ENCODE data around the gene CCDC3. TPM values are rescaled to one million over a fixed set of nuclear protein-coding genes. Genes with fewer than 3 reads are reported as not detected.
"Not testable (repeated sequence)": the region's sequence is repeated elsewhere in the genome, so short reads cannot be mapped to it uniquely, and the experiment has no call there.

CCDC3 gene
- total RNA-seq, 2 experiments from 2014 or later, result 0.14 TPM; not detected in 1

DNA sequence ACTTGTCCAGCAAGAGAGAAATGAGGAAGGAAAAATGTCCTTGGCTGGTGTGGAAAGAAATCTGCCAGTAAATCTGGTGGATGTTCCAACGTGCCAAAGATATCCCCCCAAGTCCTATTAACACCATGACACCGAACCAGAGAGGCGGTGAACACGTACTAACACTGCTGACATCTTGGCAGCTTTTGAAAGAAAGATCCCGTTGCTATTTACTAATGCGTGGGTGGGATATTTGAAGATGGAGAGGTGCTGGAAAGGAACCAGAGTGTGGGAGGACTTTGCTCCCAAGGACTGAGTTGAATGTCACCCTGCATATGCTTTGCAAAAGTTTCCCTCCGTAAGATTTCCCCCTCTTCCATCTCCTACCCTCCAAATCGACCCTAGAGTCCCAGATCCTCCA lies 7.9 kb downstream of the CCDC3 start:
- CTCF ChIA-PET, result no interaction called here
- intact Hi-C loops (cut with micrococcal nuclease), result no loop called here
- no peaks in the 10 kb centered on the region for H3K9me3 Mint-ChIP-seq
- no peak overlapping the region for H3K27ac Mint-ChIP-seq
- no peak overlapping the region for H3K4me3 Mint-ChIP-seq
- no peaks in the 10 kb centered on the region for H3K36me3 Mint-ChIP-seq (ENCODE audit: low read depth)
- H3K27me3 Mint-ChIP-seq (ENCODE audit: low read depth), result peaks cover 14% of the 10 kb centered on the region
- H3K4me1 Mint-ChIP-seq (ENCODE audit: low read depth), result no peaks in the 10 kb centered on the region
- no peak for DNase-seq

- peaks cover 7% of the 10 kb centered on the region for H3K9me3 Mint-ChIP-seq
- H3K36me3 Mint-ChIP-seq (ENCODE audit: low read depth), result no peaks in the 10 kb centered on the region
- H3K27ac Mint-ChIP-seq, result no peak overlapping the region
- H3K4me1 Mint-ChIP-seq (ENCODE audit: low read depth), result no peaks in the 10 kb centered on the region
- CTCF ChIA-PET, result interaction anchor here (0.8 kb wide), 1 partner anchor 14 kb away, joined by 4 read pairs; no protein-coding TSS in a partner anchor
- intact Hi-C loops (cut with micrococcal nuclease), result no loop called here
- H3K27me3 Mint-ChIP-seq (ENCODE audit: low read depth), result no peaks in the 10 kb centered on the region
- H3K4me3 Mint-ChIP-seq, result no peak overlapping the region
- DNase-seq, result no peak
Measured at GRCh38 chr10:12985347-12985746, 16.2 kb downstream of the CCDC3 start.

DNA sequence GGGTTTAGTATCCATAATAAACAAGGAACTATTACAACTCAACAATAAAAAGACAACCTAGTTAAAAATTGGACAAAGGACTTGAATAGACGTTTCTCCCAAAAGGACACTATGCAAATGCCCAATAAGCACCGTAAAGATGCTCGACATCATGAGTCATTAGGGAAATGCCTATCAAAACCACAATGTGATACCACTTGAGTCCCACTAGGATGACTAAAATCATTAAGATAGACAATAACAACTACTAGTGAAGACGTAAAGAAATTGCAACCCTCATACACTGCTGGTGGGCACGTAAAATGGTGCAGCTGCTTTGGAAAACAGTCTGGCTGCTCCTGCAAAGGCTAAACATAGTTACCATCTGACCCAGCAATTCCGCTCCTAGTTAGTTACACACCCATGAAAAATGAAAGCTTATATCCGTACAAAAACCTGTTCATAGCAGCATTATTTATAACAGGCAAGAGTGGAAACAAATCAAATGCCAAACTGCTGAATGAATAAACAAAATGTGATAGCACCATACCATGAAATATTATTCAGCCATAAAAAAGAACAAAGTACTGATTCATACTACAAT lies 17.3 kb downstream of the CCDC3 start:
- Mint-ChIP-seq H3K4me3 (no peak overlapping the region), H3K27me3 (ENCODE audit: low read depth) (no peaks in the 10 kb centered on the region), H3K27ac (no peak overlapping the region), H3K9me3 (peaks cover 7% of the 10 kb centered on the region), H3K4me1 (ENCODE audit: low read depth) (no peaks in the 10 kb centered on the region), H3K36me3 (ENCODE audit: low read depth) (no peaks in the 10 kb centered on the region)
- intact Hi-C loops (cut with micrococcal nuclease), result no loop called here
- no peak for DNase-seq
- CTCF ChIA-PET, result no interaction called here

- H3K4me3 Mint-ChIP-seq; intact Hi-C loops (cut with micrococcal nuclease); H3K9me3 Mint-ChIP-seq; H3K27ac Mint-ChIP-seq; H3K4me1 Mint-ChIP-seq (ENCODE audit: low read depth); H3K27me3 Mint-ChIP-seq (ENCODE audit: low read depth); H3K36me3 Mint-ChIP-seq (ENCODE audit: low read depth); CTCF ChIA-PET; DNase-seq: not testable (repeated sequence)
Measured at GRCh38 chr10:12983568-12983967, 17.9 kb downstream of the CCDC3 start.

GRCh38 chr10:12981570-12981969 lies 19.9 kb downstream of the CCDC3 start:
- Mint-ChIP-seq H3K9me3 (peaks cover 7% of the 10 kb centered on the region), H3K27ac (no peak overlapping the region), H3K36me3 (ENCODE audit: low read depth) (no peaks in the 10 kb centered on the region), H3K4me3 (no peak overlapping the region), H3K27me3 (ENCODE audit: low read depth) (peaks cover 13% of the 10 kb centered on the region), H3K4me1 (ENCODE audit: low read depth) (no peaks in the 10 kb centered on the region)
- no peak for DNase-seq
- intact Hi-C loops (cut with micrococcal nuclease), result no loop called here
- CTCF ChIA-PET, result no interaction called here

- Mint-ChIP-seq H3K4me1 (ENCODE audit: low read depth) (no peaks in the 10 kb centered on the region), H3K27me3 (ENCODE audit: low read depth) (peaks cover 16% of the 10 kb centered on the region), H3K27ac (no peak overlapping the region), H3K4me3 (no peak overlapping the region), H3K9me3 (peaks cover 7% of the 10 kb centered on the region), H3K36me3 (ENCODE audit: low read depth) (no peaks in the 10 kb centered on the region)
- no peak for DNase-seq
- CTCF ChIA-PET, result no interaction called here
- intact Hi-C loops (cut with micrococcal nuclease), result no loop called here
Measured at GRCh38 chr10:12980713-12981306, 20.7 kb downstream of the CCDC3 start.

DNA sequence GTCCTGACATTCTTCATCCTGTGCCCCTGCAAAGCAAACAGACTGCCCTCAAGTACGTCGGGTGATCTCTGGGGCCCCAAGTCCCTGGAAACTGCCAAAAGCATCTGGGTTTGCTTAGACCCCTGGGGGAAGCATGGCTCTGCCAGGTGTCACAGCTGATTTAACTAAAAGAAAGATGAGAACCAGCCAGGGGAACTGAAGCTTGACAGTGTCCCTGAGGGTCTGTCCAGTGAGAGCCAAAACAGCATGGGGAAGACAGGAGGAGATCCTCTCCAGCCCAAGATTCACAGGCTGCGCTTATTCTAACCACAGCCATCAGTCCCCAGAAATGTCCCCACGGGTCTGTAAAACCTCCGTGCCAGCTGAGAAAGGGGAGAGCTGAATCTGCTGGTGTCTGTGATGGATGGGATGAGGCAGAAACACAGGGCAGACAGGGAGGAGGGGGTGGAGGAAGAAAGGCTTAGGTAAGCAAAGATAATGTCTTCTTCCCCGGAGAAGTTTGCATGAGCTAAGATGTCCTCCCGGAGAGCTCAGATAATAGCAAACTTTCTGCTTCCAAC lies 21.3 kb downstream of the CCDC3 start:
- H3K9me3 Mint-ChIP-seq, result peaks cover 7% of the 10 kb centered on the region
- H3K27me3 Mint-ChIP-seq (ENCODE audit: low read depth), result peaks cover 16% of the 10 kb centered on the region
- no peak overlapping the region for H3K27ac Mint-ChIP-seq
- CTCF ChIA-PET, result interaction anchor here (0.6 kb wide), 1 partner anchor 8 kb away, joined by 4 read pairs; no protein-coding TSS in a partner anchor
- no peak for DNase-seq
- H3K4me1 Mint-ChIP-seq (ENCODE audit: low read depth), result no peaks in the 10 kb centered on the region
- intact Hi-C loops (cut with micrococcal nuclease), result no loop called here
- H3K36me3 Mint-ChIP-seq (ENCODE audit: low read depth), result no peaks in the 10 kb centered on the region
- H3K4me3 Mint-ChIP-seq, result no peak overlapping the region

GRCh38 chr10:12978891-12979290 lies 22.6 kb downstream of the CCDC3 start:
- Mint-ChIP-seq H3K36me3 (ENCODE audit: low read depth) (no peaks in the 10 kb centered on the region), H3K9me3 (no peaks in the 10 kb centered on the region), H3K27ac (no peak overlapping the region), H3K27me3 (ENCODE audit: low read depth) (peaks cover 16% of the 10 kb centered on the region), H3K4me1 (ENCODE audit: low read depth) (no peaks in the 10 kb centered on the region), H3K4me3 (no peak overlapping the region)
- DNase-seq, result no peak
- intact Hi-C loops (cut with micrococcal nuclease), result no loop called here
- CTCF ChIA-PET, result no interaction called here

DNA sequence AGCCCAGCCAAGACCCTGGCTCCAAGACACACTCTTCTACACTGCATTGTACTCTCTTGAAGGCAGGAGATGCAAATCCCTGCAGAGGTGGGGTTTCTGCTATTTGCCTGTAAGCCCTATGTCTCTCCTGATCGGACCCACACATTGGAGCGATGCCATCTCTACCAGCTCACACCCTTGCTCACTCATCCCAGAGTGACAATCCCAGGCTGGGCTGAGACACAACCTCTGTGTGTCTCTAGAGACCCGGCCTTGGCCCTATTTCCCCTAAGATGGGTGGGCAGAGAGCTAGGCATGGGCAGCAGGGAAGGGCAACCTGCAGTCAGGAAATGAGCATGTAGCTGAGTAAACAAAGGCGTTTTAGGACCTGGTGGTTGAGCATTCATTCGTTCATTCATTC lies 25.6 kb downstream of the CCDC3 start:
- intact Hi-C loops (cut with micrococcal nuclease), result no loop called here
- no peak overlapping the region for H3K4me3 Mint-ChIP-seq
- no peak for DNase-seq
- H3K4me1 Mint-ChIP-seq (ENCODE audit: low read depth), result no peaks in the 10 kb centered on the region
- peaks cover 18% of the 10 kb centered on the region for H3K27me3 Mint-ChIP-seq (ENCODE audit: low read depth)
- no peaks in the 10 kb centered on the region for H3K9me3 Mint-ChIP-seq
- CTCF ChIA-PET, result no interaction called here
- no peak overlapping the region for H3K27ac Mint-ChIP-seq
- H3K36me3 Mint-ChIP-seq (ENCODE audit: low read depth), result no peaks in the 10 kb centered on the region

- Mint-ChIP-seq H3K4me1 (ENCODE audit: low read depth) (no peaks in the 10 kb centered on the region), H3K9me3 (no peaks in the 10 kb centered on the region), H3K36me3 (ENCODE audit: low read depth) (no peaks in the 10 kb centered on the region), H3K4me3 (no peak overlapping the region), H3K27me3 (ENCODE audit: low read depth) (peaks cover 18% of the 10 kb centered on the region), H3K27ac (no peak overlapping the region)
- intact Hi-C loops (cut with micrococcal nuclease), result no loop called here
- CTCF ChIA-PET, result no interaction called here
- DNase-seq, result no peak
Measured at GRCh38 chr10:12975266-12975665, 26.2 kb downstream of the CCDC3 start.

- DNase-seq, result no peak
- Mint-ChIP-seq H3K4me3 (no peak overlapping the region), H3K4me1 (ENCODE audit: low read depth) (no peaks in the 10 kb centered on the region), H3K27ac (no peak overlapping the region), H3K36me3 (ENCODE audit: low read depth) (no peaks in the 10 kb centered on the region), H3K9me3 (no peaks in the 10 kb centered on the region), H3K27me3 (ENCODE audit: low read depth) (peaks cover 20% of the 10 kb centered on the region)
- intact Hi-C loops (cut with micrococcal nuclease), result no loop called here
- CTCF ChIA-PET, result no interaction called here
Measured at GRCh38 chr10:12974491-12975199, 26.9 kb downstream of the CCDC3 start.

DNA sequence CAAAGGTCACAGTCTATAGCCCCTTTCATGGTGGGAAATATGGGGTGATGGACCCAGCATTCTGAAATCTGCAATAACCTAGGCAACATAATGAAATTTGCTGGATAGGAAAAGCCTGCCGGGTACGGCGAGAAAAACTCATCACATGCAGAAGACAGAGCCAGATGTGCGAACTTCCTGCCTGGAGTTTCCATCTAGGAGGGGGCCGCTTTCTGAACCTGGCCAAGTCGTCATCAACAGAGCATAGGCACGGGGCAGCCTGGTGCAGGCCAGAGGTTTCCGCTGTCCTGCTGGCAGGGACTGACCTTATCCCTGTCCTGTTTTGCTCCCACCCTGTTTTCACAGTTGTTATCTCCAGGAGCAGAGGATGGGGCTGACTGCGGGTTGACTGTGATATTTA lies 27.4 kb downstream of the CCDC3 start:
- CTCF ChIA-PET, result no interaction called here
- H3K4me3 Mint-ChIP-seq, result no peak overlapping the region
- H3K27ac Mint-ChIP-seq, result no peak overlapping the region
- no peaks in the 10 kb centered on the region for H3K36me3 Mint-ChIP-seq (ENCODE audit: low read depth)
- no peaks in the 10 kb centered on the region for H3K4me1 Mint-ChIP-seq (ENCODE audit: low read depth)
- peaks cover 20% of the 10 kb centered on the region for H3K27me3 Mint-ChIP-seq (ENCODE audit: low read depth)
- intact Hi-C loops (cut with micrococcal nuclease), result no loop called here
- no peak for DNase-seq
- peaks cover under 1% of the 10 kb centered on the region for H3K9me3 Mint-ChIP-seq
